Osteoblast (primary cell): Measurements from ENCODE around the gene AADAT. TPM values are rescaled to one million over a fixed set of nuclear protein-coding genes. Genes with fewer than 3 reads are reported as not detected.
"Not testable (repeated sequence)": the region's sequence is repeated elsewhere in the genome, so short reads cannot be mapped to it uniquely, and the experiment has no call there.

Source experiments
- DNase-seq: peaks from one replicate; pipeline ENCODE4 v3.0.0; 2011; ENCODE audit warnings: low spot score, mixed read lengths; ENCODE audit not compliant: insufficient read length; ENCODE audit errors: missing footprints
- H2AFZ ChIP-seq: 2 replicates; pipeline ENCODE4 v1.6.0; 2011; ENCODE audit warnings: mild to moderate bottlenecking, low read length
- H3K27ac ChIP-seq: 2 replicates; pipeline ENCODE4 v1.5.1; 2011; ENCODE audit warnings: mild to moderate bottlenecking, low read depth, low read length, moderate library complexity
- H3K27me3 ChIP-seq: 2 replicates; pipeline ENCODE4 v1.6.0; 2012; ENCODE audit warnings: mild to moderate bottlenecking, control low read depth, inconsistent platforms, low read length, moderate library complexity; ENCODE audit not compliant: insufficient read depth
- H3K36me3 ChIP-seq: 2 replicates; pipeline ENCODE4 v1.5.1; 2011; ENCODE audit warnings: mild to moderate bottlenecking, low read length, control low read depth, moderate library complexity; ENCODE audit not compliant: insufficient read depth
- H3K4me1 ChIP-seq: 2 replicates; pipeline ENCODE4 v1.5.1; 2011; ENCODE audit warnings: mild to moderate bottlenecking, low read length, control low read depth, moderate library complexity; ENCODE audit not compliant: insufficient read depth
- H3K4me2 ChIP-seq: 2 replicates; pipeline ENCODE4 v1.6.0; 2011; ENCODE audit warnings: mild to moderate bottlenecking, low read length; ENCODE audit not compliant: insufficient read depth
- H3K4me3 ChIP-seq: fragments of 200-600 bp; sonication (generic); 3 replicates; pipeline ENCODE4 v1.5.1; 2012; ENCODE audit warnings: mild to moderate bottlenecking, low read length, inconsistent platforms; ENCODE audit not compliant: insufficient read depth
- H3K79me2 ChIP-seq: 2 replicates; pipeline ENCODE4 v1.6.0; 2012; ENCODE audit warnings: mild to moderate bottlenecking, low read length, control low read depth, inconsistent platforms; ENCODE audit not compliant: insufficient read depth
- H3K9me3 ChIP-seq: 2 replicates; pipeline ENCODE4 v1.5.1; 2011; ENCODE audit warnings: low read depth, low read length, control low read depth
- H4K20me1 ChIP-seq: 2 replicates; pipeline ENCODE4 v1.6.0; 2012; ENCODE audit warnings: mild to moderate bottlenecking, low read length, control low read depth; ENCODE audit not compliant: insufficient read depth
- total RNA-seq: library from RNA; depleted of rRNA; stranded (reverse); fragments of >200 nt; gene quantifications from 2 replicates; pipeline ENCODE4 v1.2.3, GENCODE V29; 2012
- TF ChIP-seq, protein P1 (sequence below): IDR thresholded peaks from 2 replicates; pipeline ENCODE4 v1.5.1; 2011; ENCODE audit warnings: mild to moderate bottlenecking, low read depth, low read length, moderate library complexity; ENCODE audit errors: extremely low read depth

The AADAT gene
- total RNA-seq, 1 donor: 4.0 TPM

DNA sequence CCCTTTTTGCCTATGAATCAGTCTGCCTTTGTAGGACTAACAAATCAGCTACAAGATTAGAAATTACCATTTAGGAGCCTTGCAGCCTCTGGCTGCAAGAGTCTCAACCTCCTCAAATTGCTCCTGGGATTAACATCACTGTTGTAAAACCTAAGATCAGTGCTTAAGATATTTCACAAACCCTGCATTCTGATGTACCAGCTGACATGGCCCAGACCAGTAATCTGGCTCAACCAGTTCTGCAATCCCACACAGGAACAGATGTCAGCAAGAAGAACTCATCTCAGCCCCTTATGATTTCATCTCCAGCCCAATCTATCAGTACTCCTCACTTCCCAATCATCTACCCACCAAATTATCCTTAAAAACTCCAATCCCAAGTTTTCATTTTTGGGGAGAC is 32.5 kb upstream of the AADAT start:
- TF ChIP-seq, protein P1, sequence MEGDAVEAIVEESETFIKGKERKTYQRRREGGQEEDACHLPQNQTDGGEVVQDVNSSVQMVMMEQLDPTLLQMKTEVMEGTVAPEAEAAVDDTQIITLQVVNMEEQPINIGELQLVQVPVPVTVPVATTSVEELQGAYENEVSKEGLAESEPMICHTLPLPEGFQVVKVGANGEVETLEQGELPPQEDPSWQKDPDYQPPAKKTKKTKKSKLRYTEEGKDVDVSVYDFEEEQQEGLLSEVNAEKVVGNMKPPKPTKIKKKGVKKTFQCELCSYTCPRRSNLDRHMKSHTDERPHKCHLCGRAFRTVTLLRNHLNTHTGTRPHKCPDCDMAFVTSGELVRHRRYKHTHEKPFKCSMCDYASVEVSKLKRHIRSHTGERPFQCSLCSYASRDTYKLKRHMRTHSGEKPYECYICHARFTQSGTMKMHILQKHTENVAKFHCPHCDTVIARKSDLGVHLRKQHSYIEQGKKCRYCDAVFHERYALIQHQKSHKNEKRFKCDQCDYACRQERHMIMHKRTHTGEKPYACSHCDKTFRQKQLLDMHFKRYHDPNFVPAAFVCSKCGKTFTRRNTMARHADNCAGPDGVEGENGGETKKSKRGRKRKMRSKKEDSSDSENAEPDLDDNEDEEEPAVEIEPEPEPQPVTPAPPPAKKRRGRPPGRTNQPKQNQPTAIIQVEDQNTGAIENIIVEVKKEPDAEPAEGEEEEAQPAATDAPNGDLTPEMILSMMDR: no peak
- Histone ChIP-seq H3K79me2 (no peaks in the 10 kb centered on the region), H4K20me1 (no peaks in the 10 kb centered on the region), H3K4me3 (no peak overlapping the region), H3K9me3 (no peaks in the 10 kb centered on the region), H3K4me1 (no peaks in the 10 kb centered on the region), H2AFZ (no peak overlapping the region), H3K27me3 (no peaks in the 10 kb centered on the region), H3K36me3 (no peaks in the 10 kb centered on the region), H3K27ac (no peak overlapping the region), H3K4me2 (no peak overlapping the region)
- DNase-seq: no peak

DNA sequence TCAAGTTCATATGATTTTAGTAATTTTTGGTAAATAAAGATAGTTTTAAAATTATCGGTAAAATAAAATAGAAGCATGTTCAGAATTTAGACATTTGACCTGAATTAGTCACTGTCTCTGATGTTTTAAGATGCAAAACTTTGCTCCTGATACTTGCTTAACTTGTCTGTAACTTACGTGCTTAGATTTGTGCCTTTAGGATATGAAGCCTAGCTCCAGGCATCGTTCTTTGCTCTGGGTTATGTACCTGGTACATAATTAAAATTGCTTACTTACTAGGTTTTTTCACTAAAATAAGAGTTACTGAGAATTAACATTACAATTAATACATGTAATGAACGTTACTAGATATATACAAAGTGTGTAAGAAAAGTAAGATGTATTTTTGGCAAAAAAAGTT is 24.9 kb upstream of the AADAT start:
- H3K79me2 ChIP-seq: no peaks in the 10 kb centered on the region
- peaks cover 7% of the 10 kb centered on the region for H3K4me1 ChIP-seq
- H2AFZ ChIP-seq: no peak overlapping the region
- H3K4me2 ChIP-seq: no peak overlapping the region
- TF ChIP-seq, protein P1: no peak
- no peak overlapping the region for H3K27ac ChIP-seq
- DNase-seq: no peak
- H3K4me3 ChIP-seq: no peak overlapping the region
- no peaks in the 10 kb centered on the region for H3K27me3 ChIP-seq
- no peaks in the 10 kb centered on the region for H3K36me3 ChIP-seq
- no peaks in the 10 kb centered on the region for H4K20me1 ChIP-seq
- H3K9me3 ChIP-seq: no peaks in the 10 kb centered on the region

- H3K27ac ChIP-seq, H3K4me3 ChIP-seq, H3K4me2 ChIP-seq, DNase-seq, H3K27me3 ChIP-seq, H2AFZ ChIP-seq, H3K36me3 ChIP-seq, H4K20me1 ChIP-seq, H3K79me2 ChIP-seq, H3K9me3 ChIP-seq: not testable (repeated sequence)
- peaks cover 11% of the 10 kb centered on the region for H3K4me1 ChIP-seq
These were observed 24.4 kb upstream of the AADAT start for GRCh38 chr4:170114183-170114582.

GRCh38 chr4:170111546-170111945 is 21.8 kb upstream of the AADAT start:
- no peaks in the 10 kb centered on the region for H3K79me2 ChIP-seq
- peaks cover 11% of the 10 kb centered on the region for H3K4me1 ChIP-seq
- H3K27me3 ChIP-seq: no peaks in the 10 kb centered on the region
- no peak overlapping the region for H3K4me2 ChIP-seq
- H3K27ac ChIP-seq: no peak overlapping the region
- no peaks in the 10 kb centered on the region for H3K36me3 ChIP-seq
- TF ChIP-seq, protein P1: no peak
- H3K9me3 ChIP-seq: no peaks in the 10 kb centered on the region
- no peaks in the 10 kb centered on the region for H4K20me1 ChIP-seq
- DNase-seq: no peak
- no peak overlapping the region for H3K4me3 ChIP-seq
- H2AFZ ChIP-seq: no peak overlapping the region
